ENCODE data around the gene CANT1. TPM values are rescaled to one million over a fixed set of nuclear protein-coding genes. Genes with fewer than 3 reads are reported as not detected.
"Not testable (repeated sequence)": the region's sequence is repeated elsewhere in the genome, so short reads cannot be mapped to it uniquely, and the experiment has no call there.

CANT1 gene
- total RNA-seq, 1 donor from 2014 or later = 72.1 TPM

- H3K4me1 Mint-ChIP-seq (ENCODE audit: low read depth, unreplicated experiment) = peaks cover 5% of the 10 kb centered on the region
- no peak overlapping the region for H3K27ac Mint-ChIP-seq (ENCODE audit: unreplicated experiment)
- peaks cover 17% of the 10 kb centered on the region for H3K27me3 ChIP-seq (ENCODE audit: insufficient read depth, low read length)
- H3K4me3 Mint-ChIP-seq (ENCODE audit: unreplicated experiment) = no peak overlapping the region
- no peak overlapping the region for H2AFZ ChIP-seq (ENCODE audit: low read depth, low read length)
- peaks cover 10% of the 10 kb centered on the region for H3K4me1 ChIP-seq (ENCODE audit: insufficient read depth, low read length)
- H3K36me3 ChIP-seq (ENCODE audit: insufficient read depth, low read length) = no peaks in the 10 kb centered on the region
- H3K9me3 ChIP-seq (ENCODE audit: insufficient read depth, low read depth, low read length) = no peaks in the 10 kb centered on the region
- no peak for TF ChIP-seq EZH2 (IDR thresholded peaks at IDR 0.05; ENCODE audit: insufficient read depth, low read length)
- TF ChIP-seq, protein P1, sequence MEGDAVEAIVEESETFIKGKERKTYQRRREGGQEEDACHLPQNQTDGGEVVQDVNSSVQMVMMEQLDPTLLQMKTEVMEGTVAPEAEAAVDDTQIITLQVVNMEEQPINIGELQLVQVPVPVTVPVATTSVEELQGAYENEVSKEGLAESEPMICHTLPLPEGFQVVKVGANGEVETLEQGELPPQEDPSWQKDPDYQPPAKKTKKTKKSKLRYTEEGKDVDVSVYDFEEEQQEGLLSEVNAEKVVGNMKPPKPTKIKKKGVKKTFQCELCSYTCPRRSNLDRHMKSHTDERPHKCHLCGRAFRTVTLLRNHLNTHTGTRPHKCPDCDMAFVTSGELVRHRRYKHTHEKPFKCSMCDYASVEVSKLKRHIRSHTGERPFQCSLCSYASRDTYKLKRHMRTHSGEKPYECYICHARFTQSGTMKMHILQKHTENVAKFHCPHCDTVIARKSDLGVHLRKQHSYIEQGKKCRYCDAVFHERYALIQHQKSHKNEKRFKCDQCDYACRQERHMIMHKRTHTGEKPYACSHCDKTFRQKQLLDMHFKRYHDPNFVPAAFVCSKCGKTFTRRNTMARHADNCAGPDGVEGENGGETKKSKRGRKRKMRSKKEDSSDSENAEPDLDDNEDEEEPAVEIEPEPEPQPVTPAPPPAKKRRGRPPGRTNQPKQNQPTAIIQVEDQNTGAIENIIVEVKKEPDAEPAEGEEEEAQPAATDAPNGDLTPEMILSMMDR (IDR thresholded peaks at IDR 0.05; ENCODE audit: insufficient read depth, low read depth, low read length) = no peak
- H3K4me2 ChIP-seq (ENCODE audit: low read length) = no peak overlapping the region
- FAIRE-seq = no peak
- H3K36me3 Mint-ChIP-seq (ENCODE audit: low read depth, unreplicated experiment) = no peaks in the 10 kb centered on the region
- no peak overlapping the region for H3K27ac ChIP-seq (ENCODE audit: low read depth, low read length)
- no peak overlapping the region for H3K9ac ChIP-seq (ENCODE audit: low read length)
- no peak for DNase-seq (ENCODE audit: low read depth)
- H3K9me3 Mint-ChIP-seq (ENCODE audit: unreplicated experiment) = peaks cover 2% of the 10 kb centered on the region
- H3K4me3 ChIP-seq (ENCODE audit: insufficient read depth, low read depth, low read length) = no peak overlapping the region
- peaks cover 40% of the 10 kb centered on the region for H3K27me3 Mint-ChIP-seq (ENCODE audit: low read depth, unreplicated experiment)
- H4K20me1 ChIP-seq (ENCODE audit: insufficient read depth, low read length) = no peaks in the 10 kb centered on the region
- no peaks in the 10 kb centered on the region for H3K79me2 ChIP-seq (ENCODE audit: insufficient read depth, low read length)
Observed at GRCh38 chr17:79033046-79033616, 23.6 kb upstream of the CANT1 start.

GRCh38 chr17:79031996-79032875 is 22.7 kb upstream of the CANT1 start:
- no peak for TF ChIP-seq EZH2 (IDR thresholded peaks at IDR 0.05; ENCODE audit: insufficient read depth, low read length)
- TF ChIP-seq, protein P1 (IDR thresholded peaks at IDR 0.05; ENCODE audit: insufficient read depth, low read depth, low read length) = no peak
- DNase-seq (ENCODE audit: low read depth) (no peak), FAIRE-seq (no peak)
- Histone ChIP-seq H3K36me3 (ENCODE audit: insufficient read depth, low read length) (no peaks in the 10 kb centered on the region), H3K4me3 (ENCODE audit: insufficient read depth, low read depth, low read length) (no peak overlapping the region), H2AFZ (ENCODE audit: low read depth, low read length) (no peak overlapping the region), H3K4me1 (ENCODE audit: insufficient read depth, low read length) (peaks cover 17% of the 10 kb centered on the region), H3K9me3 (ENCODE audit: insufficient read depth, low read depth, low read length) (no peaks in the 10 kb centered on the region), H3K4me2 (ENCODE audit: low read length) (no peak overlapping the region), H4K20me1 (ENCODE audit: insufficient read depth, low read length) (no peaks in the 10 kb centered on the region), H3K27ac (ENCODE audit: low read depth, low read length) (no peak overlapping the region), H3K9ac (ENCODE audit: low read length) (no peak overlapping the region), H3K27me3 (ENCODE audit: insufficient read depth, low read length) (peaks cover 17% of the 10 kb centered on the region), H3K79me2 (ENCODE audit: insufficient read depth, low read length) (no peaks in the 10 kb centered on the region)
- H3K27me3 Mint-ChIP-seq (ENCODE audit: low read depth, unreplicated experiment) = peaks cover 44% of the 10 kb centered on the region
- no peaks in the 10 kb centered on the region for H3K36me3 Mint-ChIP-seq (ENCODE audit: low read depth, unreplicated experiment)
- H3K27ac Mint-ChIP-seq (ENCODE audit: unreplicated experiment) = no peak overlapping the region
- H3K4me3 Mint-ChIP-seq (ENCODE audit: unreplicated experiment) = no peak overlapping the region
- peaks cover 7% of the 10 kb centered on the region for H3K4me1 Mint-ChIP-seq (ENCODE audit: low read depth, unreplicated experiment)
- H3K9me3 Mint-ChIP-seq (ENCODE audit: unreplicated experiment) = peaks cover 2% of the 10 kb centered on the region

GRCh38 chr17:79030636-79031035 is 21.1 kb upstream of the CANT1 start:
- H4K20me1 ChIP-seq (ENCODE audit: insufficient read depth, low read length); DNase-seq (ENCODE audit: low read depth); H3K36me3 Mint-ChIP-seq (ENCODE audit: low read depth, unreplicated experiment); H3K9me3 ChIP-seq (ENCODE audit: insufficient read depth, low read depth, low read length); H3K36me3 ChIP-seq (ENCODE audit: insufficient read depth, low read length); H3K9me3 Mint-ChIP-seq (ENCODE audit: unreplicated experiment); H3K4me3 ChIP-seq (ENCODE audit: insufficient read depth, low read depth, low read length); H3K4me2 ChIP-seq (ENCODE audit: low read length); H3K4me3 Mint-ChIP-seq (ENCODE audit: unreplicated experiment); H3K79me2 ChIP-seq (ENCODE audit: insufficient read depth, low read length); H3K27ac ChIP-seq (ENCODE audit: low read depth, low read length); H3K9ac ChIP-seq (ENCODE audit: low read length); H3K27ac Mint-ChIP-seq (ENCODE audit: unreplicated experiment); H2AFZ ChIP-seq (ENCODE audit: low read depth, low read length); FAIRE-seq: not testable (repeated sequence)
- peaks cover 17% of the 10 kb centered on the region for H3K27me3 ChIP-seq (ENCODE audit: insufficient read depth, low read length)
- peaks cover 19% of the 10 kb centered on the region for H3K4me1 ChIP-seq (ENCODE audit: insufficient read depth, low read length)
- Mint-ChIP-seq H3K27me3 (ENCODE audit: low read depth, unreplicated experiment) (peaks cover 44% of the 10 kb centered on the region), H3K4me1 (ENCODE audit: low read depth, unreplicated experiment) (peaks cover 16% of the 10 kb centered on the region)

All from astrocyte (in vitro differentiated cells and primary cell).